ENCODE results near the gene TRIM32.
"Not testable (repeated sequence)": the region's sequence is repeated elsewhere in the genome, so short reads cannot be mapped to it uniquely, and the experiment has no call there.

TRIM32 gene

DNA sequence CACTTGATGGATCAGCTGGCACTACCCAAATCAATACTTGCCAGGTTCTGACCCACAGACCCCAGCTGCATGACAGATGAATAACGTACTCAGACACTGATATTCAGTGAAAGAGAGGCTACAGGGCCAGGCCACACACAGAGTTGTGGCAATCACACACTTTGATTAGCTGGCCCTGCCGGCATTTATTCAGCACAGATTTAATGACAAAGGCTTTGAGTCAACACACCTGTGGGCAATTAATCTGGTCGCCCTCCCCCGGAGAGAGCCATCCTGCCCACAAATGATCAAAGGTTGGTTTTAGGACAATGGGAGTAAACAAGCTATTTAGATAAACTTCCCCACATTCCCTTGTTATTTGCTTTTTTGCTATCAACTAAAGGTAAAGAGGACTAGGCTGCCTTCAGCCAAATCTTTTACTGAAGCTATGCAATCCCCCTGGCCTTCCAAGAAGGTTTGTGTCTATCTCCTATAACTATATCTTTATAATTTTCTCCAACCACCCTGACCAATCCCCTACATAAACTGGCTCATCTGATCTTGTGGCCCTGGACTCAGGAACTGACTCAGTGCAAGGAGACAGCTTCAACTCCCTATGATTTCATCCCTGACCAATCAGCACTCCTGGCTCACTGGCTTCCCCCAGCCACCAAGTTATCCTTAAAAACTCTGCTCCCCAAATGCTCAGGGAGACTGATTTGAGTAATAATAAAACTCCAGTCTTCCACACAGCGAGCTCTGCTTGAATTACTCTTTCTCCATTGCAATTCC is 12.7 kb upstream of the TRIM32 start:
- DNase-seq, result no peak

DNA sequence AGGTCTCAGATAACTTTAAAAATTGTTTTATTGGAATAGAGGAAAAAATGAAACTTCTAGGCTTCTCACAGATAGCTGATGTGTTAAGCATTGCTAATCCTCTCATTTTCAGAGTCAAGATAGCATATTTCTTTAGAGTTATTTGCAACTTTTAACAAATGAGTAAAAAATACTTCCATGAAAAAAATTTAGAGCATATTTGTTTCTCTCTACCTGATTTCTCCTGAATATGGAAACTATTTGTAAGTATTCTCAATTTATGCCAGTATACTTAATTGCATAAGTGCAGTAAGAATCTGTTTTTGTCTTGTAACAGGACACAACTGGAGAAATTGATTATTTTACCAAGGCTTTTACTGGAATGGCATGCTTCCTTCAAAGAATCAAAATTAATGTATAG is 3.6 kb upstream of the TRIM32 start:
- no peak for DNase-seq

DNA sequence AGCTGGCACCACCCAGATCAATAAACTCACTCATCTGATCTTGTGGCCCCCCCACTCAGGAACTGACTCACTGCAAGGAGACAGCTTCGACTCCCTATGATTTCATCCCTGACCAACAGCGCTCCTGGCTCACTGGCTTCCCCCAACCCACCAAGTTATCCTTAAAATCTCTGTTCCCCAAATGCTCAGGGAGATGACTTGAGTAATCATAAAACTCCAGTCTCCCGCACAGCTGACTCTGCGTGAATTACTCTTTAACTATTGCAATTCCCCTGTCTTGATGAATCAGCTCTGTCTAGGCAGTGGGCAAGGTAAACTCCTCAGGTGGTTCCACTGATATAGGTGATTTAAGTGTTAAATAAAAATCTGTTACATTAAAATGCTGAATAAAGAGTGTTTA is 1.9 kb upstream of the TRIM32 start:
- no peak for DNase-seq

DNA sequence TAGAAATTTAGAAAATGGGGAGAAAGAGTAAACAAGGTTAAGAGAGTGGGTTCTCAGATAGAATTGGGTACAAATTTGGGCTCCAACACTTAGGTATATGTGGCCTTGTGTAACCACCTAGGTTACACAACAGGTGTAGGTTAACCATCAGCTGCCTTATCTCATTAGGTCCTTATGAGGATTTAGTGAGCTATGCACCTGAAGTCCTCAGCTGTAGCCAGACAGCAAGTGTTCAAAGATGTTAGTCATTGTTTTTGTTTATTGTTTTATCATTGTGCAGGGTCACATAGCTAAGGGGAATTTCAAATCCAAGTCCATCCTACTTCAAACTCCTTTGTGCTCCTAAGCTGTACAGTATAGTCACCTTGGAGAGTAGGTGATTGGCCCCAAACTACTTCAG is 970 bp upstream of the TRIM32 start:
- DNase-seq, result no peak

DNA sequence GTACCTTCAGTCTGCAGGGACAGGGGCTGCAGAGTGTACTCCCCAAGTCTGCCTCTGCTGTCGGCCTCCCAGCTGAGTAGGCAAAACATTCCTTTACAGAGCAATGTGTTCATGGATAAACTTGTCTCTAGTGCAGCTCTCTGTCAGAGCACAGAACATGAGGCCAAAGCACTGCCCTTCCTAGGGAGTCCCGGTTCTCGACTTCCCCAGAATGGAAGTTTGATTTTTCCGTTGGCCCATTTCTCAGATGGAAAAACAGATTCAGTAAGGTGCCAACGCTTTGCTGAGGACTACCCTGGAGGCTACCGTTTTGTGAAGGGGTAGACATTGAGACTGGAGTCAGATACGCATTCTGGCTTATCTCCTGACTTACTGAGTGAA is 422 bp upstream of the TRIM32 start:
- DNase-seq, result no peak

DNA sequence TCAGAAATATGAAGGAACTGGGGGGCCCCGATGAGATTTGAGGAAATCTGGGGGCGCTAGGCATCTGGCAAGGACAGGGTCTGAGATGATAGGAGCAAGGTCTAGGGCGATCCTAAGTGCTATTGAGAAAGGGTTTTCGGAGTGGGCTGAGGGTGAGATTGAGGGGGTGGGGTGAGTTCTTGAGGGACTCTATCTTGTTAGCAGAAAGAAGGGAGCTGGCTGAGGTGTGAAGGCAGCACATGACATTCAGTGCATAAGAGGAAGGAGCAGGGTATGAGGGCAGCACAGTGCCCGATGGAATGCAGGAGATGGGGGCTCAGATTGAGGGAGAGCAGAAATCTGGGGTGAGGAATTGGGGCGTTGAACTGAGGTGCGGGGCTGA is 640 bp downstream of the TRIM32 start:
- DNase-seq, result no peak

DNA sequence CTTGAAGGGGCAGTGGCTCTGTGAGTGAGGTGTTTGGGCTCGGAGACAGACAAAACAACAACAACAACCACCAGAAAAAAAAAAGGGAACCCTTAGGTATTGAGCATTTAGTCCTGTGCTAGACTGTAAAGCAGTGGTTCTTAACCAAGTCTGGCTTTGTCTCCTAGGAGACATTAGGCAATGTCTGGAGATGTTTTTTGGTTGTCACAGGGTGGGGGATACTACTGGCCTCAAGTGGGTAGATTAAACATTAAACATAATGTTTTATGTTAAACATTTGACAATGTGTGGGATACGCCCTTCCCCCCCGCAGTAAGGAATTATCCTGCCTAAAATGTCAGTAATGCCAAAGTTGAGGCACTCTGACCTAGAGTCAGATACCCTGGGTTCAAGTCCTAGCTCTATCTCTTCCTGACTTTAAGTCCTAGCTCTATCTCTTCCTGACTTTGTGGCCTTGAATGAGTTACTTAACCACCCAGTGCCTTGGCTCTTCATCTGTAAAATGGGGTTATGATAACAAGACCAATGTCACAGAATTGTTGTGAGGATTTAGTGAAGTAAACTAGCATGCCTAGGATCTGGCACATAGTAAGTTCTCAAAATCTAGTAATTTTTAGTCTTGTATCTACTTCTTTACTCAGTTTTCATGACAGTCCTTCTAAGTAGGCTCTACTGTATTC is 1.8 kb downstream of the TRIM32 start:
- no peak for DNase-seq

DNA sequence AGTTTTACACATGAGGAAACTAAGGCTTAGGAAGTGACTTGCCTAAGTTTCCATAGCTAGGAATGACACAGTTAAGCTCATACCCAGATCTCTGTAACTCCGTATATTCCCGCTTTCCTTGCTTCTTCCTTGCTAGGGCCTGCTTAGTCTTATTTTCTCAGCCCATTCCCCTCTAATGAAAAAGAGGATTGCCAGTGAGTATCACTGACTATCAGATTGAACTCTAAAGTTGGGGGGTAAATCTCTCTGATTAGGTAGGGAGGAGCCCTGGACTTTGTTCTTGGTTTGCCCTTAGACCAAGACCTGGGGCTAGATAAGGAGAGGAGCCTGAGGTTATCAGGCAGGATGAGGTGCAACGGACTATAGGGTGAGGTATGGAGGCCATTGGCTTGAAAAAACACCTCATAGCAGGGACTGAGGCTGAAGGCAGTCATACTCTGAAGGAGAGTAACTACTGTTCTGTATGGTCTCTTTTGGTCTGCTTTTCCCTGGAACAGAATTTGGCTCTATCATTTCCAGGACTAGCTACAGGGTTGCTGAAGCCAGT is 2.5 kb downstream of the TRIM32 start:
- no peak for DNase-seq

DNA sequence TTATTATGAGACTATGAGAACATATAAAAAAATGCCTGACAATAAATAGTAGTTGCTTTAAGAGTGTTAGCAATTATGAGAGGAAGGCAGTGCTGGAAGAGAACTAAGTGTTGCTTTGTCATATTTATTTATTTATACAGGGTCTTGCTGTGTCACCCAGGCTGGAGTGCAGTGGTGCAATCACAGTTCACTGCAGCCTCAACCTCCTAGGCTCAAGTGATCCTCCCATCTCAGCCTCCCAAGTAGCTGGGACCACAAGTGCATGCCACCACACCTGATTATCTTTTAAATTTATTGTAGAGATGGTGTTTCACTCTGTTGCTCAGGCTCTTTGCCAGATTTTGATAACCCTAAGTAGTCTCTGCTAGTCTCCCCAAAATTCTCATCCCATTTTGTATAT is 3.7 kb downstream of the TRIM32 start:
- DNase-seq, result not testable (repeated sequence)

DNA sequence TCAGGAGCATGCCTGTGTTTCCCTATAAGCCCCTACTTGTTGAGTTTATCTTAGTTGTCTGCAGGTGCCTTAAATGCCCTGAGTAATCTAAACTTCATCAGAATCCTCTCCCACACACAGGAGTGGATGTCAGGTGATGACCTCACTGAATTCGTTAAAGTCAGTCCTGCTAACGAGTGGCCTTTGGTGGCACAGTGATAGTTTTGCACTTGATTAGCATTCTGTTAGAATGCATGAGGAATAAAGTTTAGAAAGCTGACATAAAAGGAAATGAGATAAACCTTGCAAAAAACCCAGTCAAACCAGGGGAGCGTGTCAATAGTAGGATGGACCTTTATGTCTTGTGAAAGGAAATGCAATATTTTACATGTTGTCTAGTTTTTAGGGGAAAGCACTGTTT is 4.5 kb downstream of the TRIM32 start:
- DNase-seq, result no peak

DNA sequence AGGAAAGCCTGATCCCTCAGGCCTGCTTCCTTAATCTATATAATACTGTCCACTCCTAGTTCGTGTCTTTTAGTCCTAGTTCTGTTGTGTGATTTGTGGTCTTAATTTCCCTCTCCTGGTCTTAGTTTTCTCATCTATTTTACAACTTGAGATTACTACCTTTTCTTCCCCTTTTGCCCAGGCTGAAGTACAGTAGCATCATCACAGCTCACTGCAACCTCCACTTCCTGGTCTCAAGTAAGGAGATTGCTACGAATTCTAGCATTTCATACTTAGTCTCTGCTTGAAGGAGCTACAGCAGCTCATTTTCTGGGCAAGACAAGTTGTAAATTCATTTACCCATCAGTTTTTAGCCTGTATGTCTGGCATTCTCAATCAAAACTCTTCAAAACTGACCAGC is 5.5 kb downstream of the TRIM32 start:
- DNase-seq, result no peak

DNA sequence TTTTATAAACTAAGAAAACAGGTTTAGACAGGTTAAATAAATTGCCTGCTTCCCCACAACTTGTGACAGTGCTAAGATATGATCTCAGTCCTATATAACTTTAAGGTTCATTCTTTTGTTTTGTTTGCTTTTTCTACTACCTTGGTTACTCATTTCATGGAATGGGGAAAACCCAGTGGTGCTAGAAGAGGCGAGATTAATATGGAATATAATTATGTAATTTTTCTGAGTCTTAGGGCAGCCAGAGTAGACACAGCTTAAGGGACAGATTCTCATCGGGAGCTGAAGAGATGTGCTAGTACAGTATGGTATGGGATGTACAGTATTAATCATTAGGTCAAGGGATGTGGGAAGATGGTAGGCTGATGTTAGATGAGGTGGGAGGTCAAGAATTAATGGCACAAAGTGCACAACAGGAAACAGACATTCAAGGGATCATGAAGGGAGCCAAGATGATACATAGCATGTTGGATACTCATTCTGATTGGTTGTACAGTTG is 6.2 kb downstream of the TRIM32 start:
- DNase-seq, result no peak

DNA sequence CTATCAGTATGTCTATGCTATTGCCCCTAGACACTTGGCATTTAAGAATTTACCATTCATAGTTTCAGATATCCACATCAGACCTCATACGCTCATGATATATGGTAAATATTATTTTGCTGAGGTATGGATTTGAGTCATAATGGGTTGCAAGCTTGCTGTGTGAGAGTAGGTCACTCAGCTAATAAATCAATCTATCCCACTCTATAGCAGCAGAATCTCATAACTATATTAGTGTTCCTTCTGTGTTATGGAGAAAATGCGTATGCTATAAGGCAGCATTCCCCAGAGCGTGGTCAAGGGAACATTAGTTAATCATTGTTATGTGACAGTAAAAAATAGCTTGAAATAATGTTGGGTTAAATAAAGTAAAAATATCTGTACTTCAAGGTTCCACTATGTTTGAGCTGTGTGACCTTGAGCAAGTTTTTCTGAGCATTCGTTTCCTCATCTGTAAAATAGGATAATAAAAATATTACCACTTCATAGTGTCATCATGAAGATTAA is 7.7 kb downstream of the TRIM32 start:
- no peak for DNase-seq

DNA sequence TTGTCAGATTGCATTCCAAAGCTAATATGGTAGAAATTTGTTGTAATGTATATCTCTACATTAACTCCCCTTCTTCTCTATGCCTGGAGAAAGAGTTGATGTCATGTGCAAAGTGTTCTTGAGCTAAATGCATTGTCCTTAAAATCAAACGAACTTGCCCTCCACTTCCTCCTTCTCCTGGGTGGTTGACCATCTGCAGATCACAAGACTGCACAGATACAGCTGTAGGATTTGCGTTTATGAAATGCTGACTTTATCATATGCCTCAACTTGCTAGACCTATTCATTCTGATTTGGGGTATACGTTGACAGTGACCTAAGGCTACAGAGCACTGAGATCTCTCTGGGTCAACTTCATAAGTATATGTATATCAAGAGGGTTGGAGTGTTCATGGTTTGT is 8.3 kb downstream of the TRIM32 start:
- DNase-seq, result no peak

DNA sequence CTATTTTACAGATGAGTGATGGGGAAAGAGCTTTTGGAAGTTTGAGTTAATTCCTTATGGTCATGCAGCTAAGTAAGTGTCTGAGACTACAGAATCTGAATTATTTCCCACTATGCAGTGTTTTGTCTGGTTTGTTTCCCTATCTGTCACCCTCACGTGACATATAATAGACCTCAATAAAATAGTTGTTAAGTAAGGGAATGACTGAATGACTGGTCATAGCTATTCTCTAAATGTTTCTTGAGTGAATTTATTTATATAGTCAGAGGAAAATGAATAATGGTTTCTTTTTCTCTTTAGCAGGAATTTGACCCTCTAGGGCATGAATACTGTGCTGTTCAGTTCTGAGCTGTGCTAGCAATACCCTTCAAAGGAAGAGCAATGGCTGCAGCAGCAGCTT is 10.3 kb downstream of the TRIM32 start:
- no peak for DNase-seq

DNA sequence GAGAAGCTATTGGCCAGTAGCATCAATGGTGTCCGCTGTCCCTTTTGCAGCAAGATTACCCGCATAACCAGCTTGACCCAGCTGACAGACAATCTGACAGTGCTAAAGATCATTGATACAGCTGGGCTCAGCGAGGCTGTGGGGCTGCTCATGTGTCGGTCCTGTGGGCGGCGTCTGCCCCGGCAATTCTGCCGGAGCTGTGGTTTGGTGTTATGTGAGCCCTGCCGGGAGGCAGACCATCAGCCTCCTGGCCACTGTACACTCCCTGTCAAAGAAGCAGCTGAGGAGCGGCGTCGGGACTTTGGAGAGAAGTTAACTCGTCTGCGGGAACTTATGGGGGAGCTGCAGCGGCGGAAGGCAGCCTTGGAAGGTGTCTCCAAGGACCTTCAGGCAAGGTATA is 10.8 kb downstream of the TRIM32 start:
- no peak for DNase-seq

DNA sequence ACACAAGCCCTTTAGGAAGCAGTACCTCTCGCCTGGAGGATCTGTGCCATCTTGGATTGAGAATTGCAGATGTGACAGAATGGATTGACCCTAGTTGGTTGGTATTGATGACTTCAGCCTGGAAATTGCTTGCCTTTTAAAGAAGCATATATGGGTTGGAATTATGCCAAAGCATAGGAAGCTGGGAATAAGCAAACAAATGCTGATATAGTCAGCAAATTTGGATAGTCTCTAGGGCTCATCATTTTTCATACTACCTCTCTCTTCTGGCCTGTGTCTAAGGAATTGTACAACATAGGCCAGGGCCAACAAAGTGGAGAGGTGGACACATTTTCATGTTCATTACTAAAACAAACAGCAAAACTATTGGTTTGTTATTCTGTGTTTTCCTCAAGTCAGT is 13.2 kb downstream of the TRIM32 start:
- no peak for DNase-seq

DNA sequence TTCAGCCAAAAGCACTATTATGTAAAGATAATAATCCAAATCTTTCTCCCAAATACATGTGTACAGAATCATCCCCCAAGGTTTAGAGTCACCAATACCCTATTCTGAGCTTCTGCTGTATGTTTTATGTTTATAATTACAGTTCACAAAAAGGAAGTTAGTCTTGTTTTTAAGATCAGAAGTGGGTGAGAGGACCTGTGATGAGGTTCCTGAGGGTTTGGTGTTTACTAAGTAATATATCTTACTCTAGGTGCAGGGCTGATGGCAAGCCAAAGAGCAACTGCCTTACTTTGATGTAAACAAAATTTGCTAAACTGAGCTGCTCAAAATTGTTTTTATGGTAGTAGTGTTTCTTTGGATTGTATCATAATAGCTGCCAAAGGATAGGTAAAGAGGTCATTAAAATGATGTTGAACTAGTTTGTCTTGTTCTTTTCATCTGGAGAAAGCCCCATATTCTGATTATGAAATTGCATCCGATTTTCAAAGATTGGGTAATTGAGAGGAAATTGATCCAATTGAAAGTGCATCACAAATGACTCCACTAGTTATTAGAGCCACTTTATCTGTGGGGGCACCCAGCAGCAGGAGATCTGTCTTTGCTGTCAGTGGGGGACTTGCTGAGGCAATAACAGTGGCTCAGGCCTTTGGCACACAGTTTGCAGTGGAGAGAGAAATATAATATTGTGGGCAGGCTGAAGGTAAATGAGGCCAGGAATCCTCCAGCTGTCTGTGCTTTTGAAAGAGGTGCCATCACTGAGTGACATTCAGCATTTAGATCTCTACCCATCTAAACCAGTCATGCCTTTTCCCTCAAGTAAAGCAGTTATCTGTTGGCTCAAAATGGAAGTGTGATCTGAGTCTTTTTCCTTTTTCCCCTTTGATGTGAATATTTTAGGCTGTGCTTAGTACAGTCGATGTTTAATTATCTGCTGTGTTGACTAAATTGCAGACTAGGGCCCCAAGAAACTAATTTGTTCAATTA is 14.1 kb downstream of the TRIM32 start:
- no peak for DNase-seq

DNA sequence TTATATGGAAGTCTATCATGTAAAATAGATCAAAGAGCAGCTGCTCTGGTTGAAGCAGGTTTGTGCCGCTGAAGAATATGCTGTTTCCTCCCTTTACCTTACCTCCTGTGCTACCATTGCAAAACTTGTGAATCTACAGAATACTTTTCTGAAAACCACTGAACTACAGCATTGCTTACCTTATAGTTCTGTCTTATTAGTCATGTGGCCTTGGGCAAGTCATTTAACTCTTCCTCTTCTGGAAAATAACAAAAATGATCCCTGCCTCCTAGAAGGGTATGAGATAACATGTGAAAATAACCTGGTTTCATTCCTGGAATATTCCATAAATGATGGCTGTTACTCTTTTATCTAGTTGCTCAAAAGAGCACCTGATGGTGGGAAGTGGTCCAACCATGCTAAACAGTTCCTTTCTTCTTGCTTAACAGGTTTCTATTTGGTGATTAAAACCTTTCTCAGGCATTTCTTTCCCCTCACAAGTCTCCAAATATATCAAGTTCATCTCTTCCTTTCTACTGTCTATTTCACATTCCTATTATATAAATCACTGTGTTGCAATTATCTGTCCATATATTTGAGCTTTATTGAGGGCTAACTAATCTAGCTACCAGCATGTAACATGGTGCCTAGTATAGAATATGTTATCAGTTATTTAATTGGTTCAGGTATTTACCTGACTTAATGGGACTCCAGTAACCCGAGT is 15.0 kb downstream of the TRIM32 start:
- no peak for DNase-seq

DNA sequence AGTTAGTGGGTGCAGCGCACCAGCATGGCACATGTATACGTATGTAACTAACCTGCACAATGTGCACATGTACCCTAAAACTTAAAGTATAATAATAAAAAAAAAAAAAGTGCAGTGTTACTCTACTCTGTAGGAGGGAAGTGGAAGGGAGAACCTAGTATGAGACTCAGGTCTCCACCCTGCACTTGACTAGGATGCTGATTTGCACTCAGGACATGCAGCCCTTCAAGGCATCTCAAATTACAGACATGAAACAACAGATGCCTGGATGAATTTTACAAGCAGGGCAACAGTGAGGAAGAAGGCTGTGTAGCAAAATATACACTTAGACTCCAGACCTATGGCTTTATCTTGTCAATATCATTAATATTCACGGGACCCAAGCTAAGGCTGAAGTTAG is 16.5 kb downstream of the TRIM32 start:
- no peak for DNase-seq

DNA sequence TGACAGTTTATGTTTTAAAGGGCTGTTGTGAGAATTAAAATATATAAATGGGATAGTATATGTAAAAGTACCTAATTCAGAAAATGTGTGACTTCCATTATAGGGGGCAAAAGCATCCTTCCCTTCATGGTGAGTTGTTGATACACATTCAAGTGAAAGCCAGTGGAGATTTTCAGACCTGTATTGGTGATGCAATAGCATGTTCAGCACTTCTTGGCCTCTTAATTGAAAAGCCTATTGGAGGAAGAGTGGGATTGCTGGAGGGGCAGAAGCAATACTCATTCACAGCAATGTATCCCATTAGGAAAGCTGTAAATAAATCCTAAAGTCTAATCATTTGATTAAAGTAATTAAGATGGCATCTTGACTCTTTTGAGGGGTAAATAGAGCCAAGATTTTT is 17.4 kb downstream of the TRIM32 start:
- DNase-seq, result no peak

DNA sequence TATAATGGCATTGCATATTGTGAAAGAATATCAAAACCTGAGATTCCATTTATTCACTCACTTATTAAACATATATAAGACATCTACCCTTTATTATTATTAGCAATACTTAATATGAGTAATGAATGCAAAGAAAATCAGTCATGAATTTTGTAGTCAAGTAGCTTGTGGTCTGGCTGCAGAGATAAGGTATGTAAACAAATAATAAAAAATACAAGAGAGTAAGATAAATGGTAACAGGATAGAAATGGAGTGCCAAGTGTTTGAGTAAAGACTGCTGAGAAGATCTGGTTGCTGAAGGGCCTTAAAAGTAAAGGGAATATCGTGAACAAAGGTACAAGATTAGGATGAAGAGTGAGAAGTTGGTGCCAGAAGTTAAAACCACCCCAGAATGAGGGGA is 18.4 kb downstream of the TRIM32 start:
- no peak for DNase-seq
